HG02642 (cell line): ENCODE data around the gene TMEM141.
A peak's percentile ranks its signal among the peaks of the same experiment; 100 is the strongest.
"Not testable (repeated sequence)": the region's sequence is repeated elsewhere in the genome, so short reads cannot be mapped to it uniquely, and the experiment has no call there.

Experiments used
- ATAC-seq: cut with Tn5 transposase; IDR thresholded peaks from one replicate; pipeline ENCODE4 v1.9.1; 2021; ENCODE audit warnings: mild to moderate bottlenecking; ENCODE audit not compliant: unreplicated experiment, poor library complexity

Gene TMEM141

DNA sequence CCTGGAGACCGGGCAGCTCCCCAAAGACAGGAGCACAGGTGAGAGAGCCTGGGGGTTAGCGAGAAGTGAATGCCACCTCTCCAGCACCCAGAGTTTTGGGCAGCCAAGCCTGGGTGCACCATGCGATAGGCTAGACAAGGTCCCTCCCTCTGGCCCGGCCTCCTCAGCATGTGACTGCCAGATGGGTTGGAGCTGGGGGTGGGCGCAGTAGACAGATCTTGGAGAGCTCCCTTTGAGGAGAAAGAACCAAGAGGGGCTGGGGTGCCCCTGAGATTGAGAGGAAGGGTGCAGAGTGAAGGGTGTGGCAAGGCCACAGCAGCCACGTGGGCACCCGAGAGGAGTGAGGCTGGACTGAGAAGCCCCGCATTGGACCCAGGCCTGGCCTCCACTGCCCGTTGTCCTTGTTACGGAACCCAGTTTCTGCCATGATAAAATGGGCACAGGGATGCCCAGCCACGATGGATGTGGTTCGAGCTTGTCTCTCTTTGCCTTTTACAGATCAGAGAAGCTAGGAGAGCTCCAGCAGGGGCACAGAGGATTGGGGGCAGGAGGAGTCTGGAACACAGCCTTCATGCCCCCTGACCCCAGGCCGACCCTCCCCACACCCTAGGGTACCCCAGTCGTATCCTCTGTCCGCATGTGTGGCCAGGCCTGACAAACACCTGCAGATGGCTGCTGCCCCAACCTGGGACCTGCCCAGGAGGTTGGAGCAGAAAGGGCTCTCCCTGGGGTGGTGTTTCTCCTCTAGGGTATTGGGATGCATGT, 1.4 kb downstream of the TMEM141 start:
- no peak for ATAC-seq

DNA sequence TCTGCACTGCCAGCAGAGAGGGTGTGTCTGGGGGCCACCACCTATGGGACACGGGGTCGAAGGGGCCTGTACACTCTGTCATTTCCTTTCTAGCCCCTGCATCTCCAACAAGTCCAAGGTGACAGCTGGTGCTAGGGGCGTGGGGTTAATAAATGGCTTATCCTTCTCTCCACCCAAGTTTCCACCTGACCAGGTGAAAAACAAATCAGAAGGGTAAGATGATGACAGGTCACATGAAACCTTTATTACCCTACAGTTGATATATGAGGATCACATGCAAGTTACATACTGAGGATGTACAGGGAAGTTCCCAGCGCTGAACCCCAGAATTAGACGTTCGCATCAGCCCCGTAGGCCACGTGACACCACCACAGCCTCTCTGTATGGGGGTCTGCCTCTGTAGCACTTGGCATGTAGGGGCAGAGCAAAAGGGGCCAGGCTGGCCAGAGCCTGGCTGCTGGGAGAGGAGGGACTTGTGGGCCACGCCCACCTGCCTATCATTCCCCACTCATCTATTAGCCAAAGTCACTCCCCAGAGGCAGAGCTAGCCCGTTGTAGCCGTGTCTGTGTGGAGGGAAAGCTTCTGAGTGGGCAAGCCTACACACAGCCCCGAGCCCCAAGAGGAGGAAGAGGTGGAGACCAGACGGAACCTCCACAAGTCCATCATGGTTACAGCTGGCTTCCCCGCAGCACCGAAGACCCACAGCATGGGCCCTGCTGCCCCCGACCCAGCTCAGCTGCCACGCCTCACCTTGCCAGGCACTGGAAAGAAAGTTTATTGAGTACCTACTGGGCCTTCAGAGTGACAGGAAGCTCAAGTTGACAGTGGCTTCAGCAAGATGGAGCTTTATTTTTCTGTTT, 2.2 kb downstream of the TMEM141 start:
- no peak for ATAC-seq

GRCh38 chr9:136794281-136794999, 3.3 kb downstream of the TMEM141 start:
- ATAC-seq = no peak

DNA sequence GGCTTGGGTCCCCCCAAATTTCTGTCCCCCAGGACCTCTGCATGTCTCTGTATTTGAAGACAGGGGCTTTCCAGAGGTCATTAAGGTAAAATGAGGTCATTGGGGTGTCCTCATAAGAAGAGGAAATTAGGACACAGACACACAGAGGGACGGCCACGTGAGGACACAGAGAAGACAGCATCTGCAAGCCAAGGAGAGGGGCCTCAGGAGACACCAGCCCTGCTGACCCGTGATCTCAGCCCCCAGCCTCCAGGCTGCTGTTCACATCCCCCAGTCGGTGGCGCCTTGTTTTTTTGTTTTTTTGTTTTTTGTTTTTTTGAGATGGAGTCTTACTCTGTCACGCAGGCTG, 3.8 kb downstream of the TMEM141 start:
- ATAC-seq = no peak

DNA sequence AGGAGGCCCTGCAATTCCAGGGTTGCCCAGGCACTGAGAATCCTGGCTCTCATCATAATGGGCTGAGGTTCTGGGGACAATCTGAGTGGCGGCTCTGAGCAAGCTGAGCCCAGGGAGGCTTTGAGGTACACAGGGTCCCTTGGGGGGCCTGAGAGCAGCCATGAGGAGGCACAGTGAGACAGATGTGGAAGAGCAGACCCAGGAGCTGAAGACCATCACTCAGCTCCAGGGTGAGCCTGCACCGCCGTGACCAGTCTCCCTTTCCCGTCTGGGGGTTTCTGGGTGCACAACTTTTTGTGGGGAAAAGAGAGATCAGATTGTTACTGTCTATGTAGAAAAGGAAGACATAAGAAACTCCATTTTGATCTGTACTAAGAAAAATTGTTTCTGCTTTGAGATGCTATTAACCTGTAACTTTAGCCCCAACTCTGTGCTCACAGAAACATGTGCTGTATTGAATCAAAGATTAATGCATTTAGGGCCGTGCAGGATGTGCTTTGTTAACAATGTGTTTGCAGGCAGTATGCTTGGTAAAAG, 5.2 kb downstream of the TMEM141 start, which contains the start of gene CCDC183:
CCDC183 (plus strand) TSS at position 101 of the 537 bp plus-strand sequence; CDS start at position 161, 60 bp downstream.
- ATAC-seq = no peak

DNA sequence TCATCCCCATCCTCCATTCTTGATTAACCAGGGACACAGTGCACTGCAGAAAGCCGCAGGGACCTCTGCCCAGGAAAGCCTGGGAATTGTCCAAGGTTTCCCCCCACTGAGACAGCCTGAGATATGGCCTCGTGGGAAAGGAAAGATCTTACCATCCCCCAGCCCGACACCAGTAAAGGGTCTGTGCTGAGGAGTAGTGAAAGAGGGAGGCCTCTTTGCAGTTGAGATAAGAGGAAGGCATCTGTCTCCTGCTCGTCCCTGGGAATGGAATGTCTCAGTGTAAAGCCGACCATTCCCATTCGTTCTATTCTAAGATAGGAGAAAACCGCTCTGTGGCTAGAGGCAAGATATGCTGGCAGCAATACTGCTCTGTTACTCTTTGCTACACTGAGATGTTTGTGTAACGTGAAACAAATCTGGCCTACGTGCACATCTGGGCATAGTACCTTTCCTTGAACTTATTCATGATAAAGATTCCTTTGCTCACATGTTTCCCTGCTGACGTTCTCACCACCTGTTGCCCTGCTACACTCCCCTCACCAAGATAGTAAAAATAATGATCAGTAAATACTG, 5.7 kb downstream of the TMEM141 start:
- ATAC-seq = not testable (repeated sequence)

DNA sequence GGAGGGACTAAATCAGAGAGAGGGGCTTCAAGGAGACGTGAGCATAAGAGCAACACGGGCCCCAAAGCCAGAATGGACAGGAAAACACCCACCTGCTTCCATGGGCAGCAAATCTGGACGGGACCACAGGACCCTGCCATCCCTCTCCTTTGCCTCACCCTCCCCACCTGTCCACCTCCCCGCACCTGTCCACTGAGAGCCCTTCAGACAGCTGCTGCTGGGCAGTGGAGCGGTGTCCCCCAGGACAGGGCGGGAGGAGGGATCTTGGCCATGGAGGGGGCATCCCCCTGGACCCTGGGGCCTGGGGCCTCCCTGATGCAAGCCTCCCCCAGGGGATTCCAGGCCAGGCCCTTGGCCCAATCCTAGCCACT, 7.5 kb downstream of the TMEM141 start:
- ATAC-seq = no peak

DNA sequence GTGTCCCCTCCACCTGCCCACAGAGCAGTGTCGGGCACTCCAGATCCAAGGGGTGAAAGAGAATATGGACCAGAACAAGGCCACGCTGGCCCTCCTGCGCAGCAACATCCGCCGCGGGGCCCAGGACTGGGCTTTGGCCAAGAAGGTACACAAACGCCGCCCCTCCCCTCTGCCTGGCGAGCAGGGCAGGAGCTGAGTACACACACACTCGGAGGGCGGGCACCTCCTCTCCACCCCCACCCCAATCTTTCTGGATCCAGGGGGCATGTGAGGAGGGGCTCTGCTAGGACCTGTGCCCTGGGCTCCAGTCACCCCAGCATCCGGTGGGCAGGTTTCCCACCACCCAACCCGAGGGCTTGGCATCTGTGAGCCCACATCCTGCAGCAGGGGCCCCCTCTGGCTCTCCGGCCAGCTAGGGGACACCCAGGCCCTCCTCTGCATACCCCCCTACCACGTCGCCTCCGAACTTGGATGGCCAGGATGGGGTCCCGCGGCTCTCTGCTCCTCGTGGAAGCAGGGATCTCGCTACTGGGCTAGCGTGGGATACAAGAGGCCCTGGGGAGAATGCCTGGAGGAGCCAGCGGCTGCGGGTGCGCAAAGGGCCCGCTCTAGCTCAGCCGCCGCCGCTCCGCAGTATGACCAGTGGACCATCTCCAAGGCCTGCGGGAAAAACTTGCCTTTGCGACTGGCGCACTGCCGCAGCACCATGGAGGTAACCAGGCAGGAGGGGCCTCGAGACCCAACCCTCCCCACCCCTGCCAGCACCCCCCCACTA, 8.1 kb downstream of the TMEM141 start:
- ATAC-seq = no peak

DNA sequence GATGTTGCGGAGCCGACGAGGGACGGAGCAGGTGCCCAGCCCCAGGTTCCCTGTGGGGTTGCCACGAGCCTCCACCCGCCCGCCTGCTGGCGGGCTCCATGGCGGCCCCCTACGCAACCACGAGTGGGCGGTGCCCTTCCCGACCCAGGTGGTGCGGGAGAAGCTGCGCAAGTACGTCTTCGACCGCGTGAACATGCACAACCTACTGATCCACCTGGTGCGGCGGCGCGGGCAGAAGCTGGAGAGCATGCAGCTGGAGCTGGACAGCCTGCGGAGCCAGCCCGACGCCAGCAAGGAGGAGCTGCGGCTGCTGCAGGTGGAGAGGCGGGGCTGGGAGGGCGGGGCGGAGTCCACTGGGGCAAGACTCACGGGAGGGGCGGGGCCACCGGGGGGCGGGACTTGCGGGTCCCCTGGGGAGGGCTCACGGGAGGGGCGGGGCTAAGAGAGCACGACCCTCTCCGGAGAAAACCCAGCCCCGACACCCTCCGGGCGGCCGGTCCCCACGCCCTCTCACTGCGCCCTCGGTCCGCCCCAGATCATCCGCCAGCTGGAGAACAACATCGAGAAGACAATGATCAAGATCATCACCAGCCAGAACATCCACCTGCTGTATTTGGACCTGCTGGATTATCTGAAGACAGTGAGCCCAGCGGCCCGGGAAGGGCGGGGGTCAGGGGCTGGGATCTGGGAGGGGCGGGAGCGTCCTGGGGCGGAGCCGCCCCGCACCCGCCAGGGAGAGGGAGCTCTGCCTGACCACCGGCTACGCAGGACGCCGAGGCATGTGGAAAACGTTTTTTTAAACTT, 8.9 kb downstream of the TMEM141 start:
- peak; percentile 48 for ATAC-seq

DNA sequence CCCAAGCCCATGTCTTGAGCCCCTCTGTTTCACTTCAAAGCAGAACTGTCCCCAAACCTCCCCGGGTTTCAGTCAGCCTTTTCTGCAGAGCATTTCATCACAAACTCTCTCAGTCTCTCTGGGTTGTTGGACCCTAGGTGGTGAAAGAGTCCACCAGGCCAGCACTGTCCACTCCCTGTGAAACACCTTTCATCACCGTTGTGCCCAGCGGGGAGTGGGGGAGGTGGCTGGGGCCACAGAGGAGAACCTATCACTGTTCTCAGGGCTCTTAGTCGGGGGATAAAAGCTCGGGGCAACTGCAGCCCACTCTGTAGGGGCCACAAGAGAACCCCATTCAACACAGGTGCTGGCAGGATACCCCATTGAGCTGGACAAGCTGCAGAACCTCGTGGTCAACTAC, 11.2 kb downstream of the TMEM141 start:
- no peak for ATAC-seq

DNA sequence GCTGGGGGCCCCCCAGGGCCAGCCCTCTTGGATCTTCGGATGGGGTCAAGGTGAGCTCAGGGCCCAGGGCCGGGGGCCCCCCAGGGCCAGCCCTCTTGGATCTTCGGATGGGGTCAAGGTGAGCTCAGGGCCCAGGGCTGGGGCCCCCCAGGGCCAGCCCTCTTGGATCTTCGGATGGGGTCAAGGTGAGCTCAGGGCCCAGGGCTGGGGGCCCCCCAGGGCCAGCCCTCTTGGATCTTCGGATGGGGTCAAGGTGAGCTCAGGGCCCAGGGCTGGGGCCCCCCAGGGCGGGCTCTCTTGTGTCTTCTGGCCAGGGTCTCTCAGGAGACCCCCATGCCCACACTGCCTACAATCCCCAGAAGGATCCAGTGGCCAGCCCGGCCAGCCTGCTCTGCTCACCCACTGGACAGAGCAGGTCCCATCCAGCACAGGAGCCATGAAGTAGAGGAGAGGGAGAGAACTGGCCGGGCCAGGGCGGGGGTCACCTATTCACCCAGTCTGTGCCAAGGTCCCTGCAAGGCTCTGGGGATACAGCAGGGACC, 11.9 kb downstream of the TMEM141 start:
- ATAC-seq = not testable (repeated sequence)

DNA sequence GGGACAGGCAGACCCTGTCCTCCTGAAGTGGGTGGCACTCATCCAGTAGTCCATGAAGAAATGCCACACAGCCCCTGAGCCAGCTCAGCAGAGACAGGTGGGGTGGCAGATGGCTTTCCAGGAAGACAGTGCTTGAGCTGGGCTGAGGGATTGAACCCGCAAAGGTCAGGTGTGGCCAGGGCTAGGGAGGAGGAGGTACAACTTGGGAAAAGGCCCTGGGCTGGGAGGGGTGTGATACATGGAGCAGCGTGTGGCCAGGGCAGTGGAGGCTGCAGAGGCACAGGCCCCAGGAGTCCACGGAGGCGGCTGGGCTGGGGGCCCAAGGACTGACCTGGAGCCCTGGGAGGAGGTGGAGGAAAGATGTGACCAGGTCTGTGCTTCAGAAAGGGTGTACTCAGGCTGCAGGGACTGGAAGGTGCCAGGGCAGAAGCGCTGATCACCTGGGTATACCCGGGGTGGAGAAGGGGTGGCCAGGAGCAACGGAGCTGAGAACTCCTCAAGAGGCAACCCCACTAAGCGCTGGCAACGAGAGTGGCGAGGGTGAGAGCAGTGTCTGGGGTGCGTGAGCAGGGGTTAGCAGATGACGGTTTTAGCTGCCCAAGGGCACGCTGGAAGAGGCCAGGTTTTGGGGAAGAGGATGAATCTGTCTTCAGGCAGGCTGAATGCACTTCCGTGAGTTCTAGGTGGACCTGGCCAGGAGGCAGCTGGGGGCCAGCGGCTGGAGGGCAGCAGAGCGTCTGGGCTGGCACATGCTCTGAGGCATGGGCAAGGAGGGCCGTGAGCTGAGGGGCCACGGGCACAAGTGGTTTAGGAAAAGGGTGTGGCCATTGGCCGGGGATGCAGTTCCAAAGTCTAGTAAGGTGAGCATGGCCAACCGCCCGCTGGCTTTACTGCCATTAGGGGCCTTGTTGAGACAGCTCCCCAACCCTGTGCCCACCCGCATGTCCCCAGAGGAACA, 12.7 kb downstream of the TMEM141 start:
- ATAC-seq = no peak

DNA sequence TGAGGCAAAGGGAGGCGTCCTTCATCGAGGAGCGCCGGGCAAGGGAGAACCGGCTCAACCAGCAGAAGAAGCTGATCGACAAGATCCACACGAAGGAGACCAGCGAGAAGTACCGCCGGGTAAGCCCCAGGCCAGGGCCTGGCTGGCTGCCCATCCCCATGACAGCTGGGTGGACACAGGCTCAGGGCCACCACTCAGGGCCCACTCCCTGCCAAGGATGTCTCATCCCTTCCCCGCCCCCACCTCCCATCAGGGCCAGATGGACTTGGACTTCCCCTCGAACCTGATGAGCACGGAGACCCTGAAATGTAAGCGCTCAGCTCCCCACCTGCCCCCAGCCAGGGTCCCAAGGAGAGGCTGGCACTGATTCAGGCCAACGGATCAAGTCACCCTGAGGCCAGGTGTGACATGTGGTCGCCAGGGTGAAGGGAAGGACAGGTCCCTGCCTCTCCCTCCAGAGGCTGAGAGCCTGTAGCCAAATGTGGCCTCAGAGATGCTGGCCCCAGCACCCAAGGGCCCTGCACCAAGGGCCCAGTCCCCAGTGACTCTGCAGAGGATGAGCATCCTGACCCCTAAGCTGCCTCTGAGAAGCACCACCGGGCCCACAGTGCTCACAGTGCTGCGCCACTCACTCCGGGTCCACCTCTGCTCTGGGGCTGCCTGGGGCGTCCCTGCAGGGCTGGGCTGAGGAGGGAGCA, 13.5 kb downstream of the TMEM141 start:
- no peak for ATAC-seq

- ATAC-seq = no peak
These were observed 14.1 kb downstream of the TMEM141 start for GRCh38 chr9:136805207-136805740.

DNA sequence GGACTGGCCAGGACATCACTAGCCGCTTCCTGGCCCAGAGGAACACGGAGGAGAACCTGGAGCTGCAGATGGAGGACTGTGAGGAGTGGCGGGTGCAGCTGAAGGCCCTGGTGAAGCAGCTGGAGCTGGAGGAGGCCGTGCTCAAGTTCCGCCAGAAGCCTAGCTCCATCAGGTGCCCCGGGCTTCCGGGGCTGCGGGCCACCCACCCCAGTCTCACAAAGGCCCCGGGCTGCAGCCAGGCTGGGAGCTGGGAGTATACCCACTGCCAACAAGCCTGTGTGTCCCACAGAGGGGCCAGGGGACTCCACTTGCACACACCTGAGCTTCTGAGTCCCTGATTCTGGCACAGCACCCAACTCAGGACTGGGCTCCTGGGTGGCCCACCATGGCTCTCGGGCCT, 14.9 kb downstream of the TMEM141 start:
- ATAC-seq = no peak

GRCh38 chr9:136806631-136807201, 15.6 kb downstream of the TMEM141 start:
- no peak for ATAC-seq
